HFFc6 (cell line): Measurements from ENCODE around the gene CUL3. TPM values are rescaled to one million over a fixed set of nuclear protein-coding genes. Genes with fewer than 3 reads are reported as not detected.
A peak's percentile ranks its signal among the peaks of the same experiment; 100 is the strongest.
"Not testable (repeated sequence)": the region's sequence is repeated elsewhere in the genome, so short reads cannot be mapped to it uniquely, and the experiment has no call there.

Experiments
- DNase-seq: peaks from one replicate; pipeline ENCODE4 v3.0.0-alpha.2; 2018
- H3K27ac Mint-ChIP-seq: 2 replicates; pipeline ENCODE4 v1.8.0; 2020; ENCODE audit warnings: mild to moderate bottlenecking, mixed read lengths
- H3K27me3 Mint-ChIP-seq: 2 replicates; pipeline ENCODE4 v1.8.0; 2021; ENCODE audit warnings: mild to moderate bottlenecking, moderate library complexity, mixed read lengths; ENCODE audit not compliant: insufficient read depth
- H3K36me3 Mint-ChIP-seq: 2 replicates; pipeline ENCODE4 v1.8.0; 2021; ENCODE audit warnings: low read depth, mixed read lengths
- H3K4me1 Mint-ChIP-seq: 2 replicates; pipeline ENCODE4 v1.8.0; 2020; ENCODE audit warnings: low read depth, mixed read lengths
- H3K4me3 Mint-ChIP-seq: 2 replicates; pipeline ENCODE4 v1.8.0; 2020; ENCODE audit warnings: mild to moderate bottlenecking, moderate library complexity, mixed read lengths
- H3K9me3 Mint-ChIP-seq: 2 replicates; pipeline ENCODE4 v1.8.0; 2020; ENCODE audit warnings: mild to moderate bottlenecking, mixed read lengths
- CTCF ChIP-seq: fragments of 200-600 bp; sonication (generic); IDR thresholded peaks from 2 replicates; pipeline ENCODE4 v1.5.0; 2021; ENCODE audit warnings: antibody characterized with exemption, mild to moderate bottlenecking
- total RNA-seq, 6 experiments: library from RNA; stranded (reverse); fragmentation: NEBNext Ultra II Directional; extraction: Animal tissue kit (Norgen Biotek cat#: 25700); gene quantifications; 2 replicates in 1 of 6; 3 replicates in 5 of 6; pipeline ENCODE4 v1.2.3, GENCODE V29; 2021

The CUL3 gene
- total RNA-seq, 6 experiments from 2014 or later: 76.9 to 88.4 (median 83.3) TPM

- Mint-ChIP-seq H3K4me1 (peaks cover 71% of the 10 kb centered on the region), H3K9me3 (no peaks in the 10 kb centered on the region), H3K27ac (peak overlapping the region; percentile 21; the same call in 1 of the 2 replicates), H3K36me3 (peaks cover 17% of the 10 kb centered on the region), H3K27me3 (no peaks in the 10 kb centered on the region; the same call in none of the 2 replicates), H3K4me3 (no peak overlapping the region)
- no peak for TF ChIP-seq CTCF
- no peak for DNase-seq
Measured at GRCh38 chr2:224524657-224525056, 60.5 kb downstream of the CUL3 start.

GRCh38 chr2:224523626-224524577, 61.3 kb downstream of the CUL3 start:
- Mint-ChIP-seq H3K36me3 (peaks cover 17% of the 10 kb centered on the region), H3K27ac (no peak overlapping the region), H3K27me3 (no peaks in the 10 kb centered on the region; the same call in none of the 2 replicates), H3K4me1 (peaks cover 78% of the 10 kb centered on the region), H3K4me3 (no peak overlapping the region), H3K9me3 (no peaks in the 10 kb centered on the region)
- TF ChIP-seq CTCF: no peak
- no peak for DNase-seq

- DNase-seq, H3K4me3 Mint-ChIP-seq, H3K9me3 Mint-ChIP-seq, H3K27ac Mint-ChIP-seq, H3K27me3 Mint-ChIP-seq: not testable (repeated sequence)
- Mint-ChIP-seq H3K36me3 (peaks cover 14% of the 10 kb centered on the region; the same call in 1 of the 2 replicates), H3K4me1 (peaks cover 76% of the 10 kb centered on the region)
Measured at GRCh38 chr2:224522483-224522882, 62.7 kb downstream of the CUL3 start.

- DNase-seq: peak; percentile 66
- peak overlapping the region; percentile 70 for H3K4me3 Mint-ChIP-seq
- H3K36me3 Mint-ChIP-seq: peaks cover 19% of the 10 kb centered on the region
- no peaks in the 10 kb centered on the region for H3K27me3 Mint-ChIP-seq
- TF ChIP-seq CTCF: no peak
- H3K27ac Mint-ChIP-seq: peak overlapping the region; percentile 80
- peaks cover 62% of the 10 kb centered on the region for H3K4me1 Mint-ChIP-seq
- no peaks in the 10 kb centered on the region for H3K9me3 Mint-ChIP-seq
Measured at GRCh38 chr2:224520064-224520463, 65.1 kb downstream of the CUL3 start.

- peaks cover 17% of the 10 kb centered on the region for H3K36me3 Mint-ChIP-seq
- H3K9me3 Mint-ChIP-seq: no peaks in the 10 kb centered on the region
- H3K4me3 Mint-ChIP-seq: peak overlapping the region; percentile 27
- peak overlapping the region; percentile 47 for H3K27ac Mint-ChIP-seq
- DNase-seq: peak; percentile 79
- H3K4me1 Mint-ChIP-seq: peaks cover 60% of the 10 kb centered on the region
- H3K27me3 Mint-ChIP-seq: no peaks in the 10 kb centered on the region
- no peak for TF ChIP-seq CTCF
Measured at GRCh38 chr2:224518806-224519580, 66.2 kb downstream of the CUL3 start.
